ENCODE data around the gene PABPN1L. TPM values are rescaled to one million over a fixed set of nuclear protein-coding genes. Genes with fewer than 3 reads are reported as not detected.
A peak's percentile ranks its signal among the peaks of the same experiment; 100 is the strongest.

Gene PABPN1L
- total RNA-seq, 2 donors from 2014 or later, result not detected

DNA sequence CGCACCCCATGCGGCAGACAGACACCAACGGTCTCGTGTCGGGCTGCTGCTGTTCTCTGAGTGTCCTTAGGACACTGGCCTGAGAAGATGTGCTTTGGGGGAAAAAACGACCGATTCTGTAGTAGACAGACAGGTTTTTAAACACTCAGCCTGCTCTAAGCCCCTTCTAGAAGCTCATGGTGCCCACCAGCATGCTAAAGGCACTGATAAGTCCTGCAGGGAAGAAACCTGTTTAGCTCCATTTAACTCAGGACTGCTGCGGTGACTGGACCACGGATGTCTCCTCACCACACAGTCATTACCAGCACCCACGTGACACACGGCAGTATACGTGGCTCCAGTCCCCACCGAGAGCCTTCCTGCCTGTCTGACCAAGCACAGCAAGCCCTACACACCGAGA lies 35.7 kb downstream of the PABPN1L start:
- no peaks in the 10 kb centered on the region for H3K27me3 ChIP-seq
- TF ChIP-seq, protein P1, sequence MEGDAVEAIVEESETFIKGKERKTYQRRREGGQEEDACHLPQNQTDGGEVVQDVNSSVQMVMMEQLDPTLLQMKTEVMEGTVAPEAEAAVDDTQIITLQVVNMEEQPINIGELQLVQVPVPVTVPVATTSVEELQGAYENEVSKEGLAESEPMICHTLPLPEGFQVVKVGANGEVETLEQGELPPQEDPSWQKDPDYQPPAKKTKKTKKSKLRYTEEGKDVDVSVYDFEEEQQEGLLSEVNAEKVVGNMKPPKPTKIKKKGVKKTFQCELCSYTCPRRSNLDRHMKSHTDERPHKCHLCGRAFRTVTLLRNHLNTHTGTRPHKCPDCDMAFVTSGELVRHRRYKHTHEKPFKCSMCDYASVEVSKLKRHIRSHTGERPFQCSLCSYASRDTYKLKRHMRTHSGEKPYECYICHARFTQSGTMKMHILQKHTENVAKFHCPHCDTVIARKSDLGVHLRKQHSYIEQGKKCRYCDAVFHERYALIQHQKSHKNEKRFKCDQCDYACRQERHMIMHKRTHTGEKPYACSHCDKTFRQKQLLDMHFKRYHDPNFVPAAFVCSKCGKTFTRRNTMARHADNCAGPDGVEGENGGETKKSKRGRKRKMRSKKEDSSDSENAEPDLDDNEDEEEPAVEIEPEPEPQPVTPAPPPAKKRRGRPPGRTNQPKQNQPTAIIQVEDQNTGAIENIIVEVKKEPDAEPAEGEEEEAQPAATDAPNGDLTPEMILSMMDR (IDR thresholded peaks at IDR 0.05), result no peak
- DNase-seq, result no peak
- H3K27ac ChIP-seq, result no peak overlapping the region
- intact Hi-C loops (cut with DNase I), result no loop called here
- H3K9ac ChIP-seq (ENCODE audit: low read depth in 2 of 2, low read length in 2 of 2), result no peak overlapping the region
- H3K9me3 ChIP-seq, result no peaks in the 10 kb centered on the region
- H3K4me3 ChIP-seq, result no peak overlapping the region
- no peaks in the 10 kb centered on the region for H3K36me3 ChIP-seq
- no peaks in the 10 kb centered on the region for H3K4me1 ChIP-seq

DNA sequence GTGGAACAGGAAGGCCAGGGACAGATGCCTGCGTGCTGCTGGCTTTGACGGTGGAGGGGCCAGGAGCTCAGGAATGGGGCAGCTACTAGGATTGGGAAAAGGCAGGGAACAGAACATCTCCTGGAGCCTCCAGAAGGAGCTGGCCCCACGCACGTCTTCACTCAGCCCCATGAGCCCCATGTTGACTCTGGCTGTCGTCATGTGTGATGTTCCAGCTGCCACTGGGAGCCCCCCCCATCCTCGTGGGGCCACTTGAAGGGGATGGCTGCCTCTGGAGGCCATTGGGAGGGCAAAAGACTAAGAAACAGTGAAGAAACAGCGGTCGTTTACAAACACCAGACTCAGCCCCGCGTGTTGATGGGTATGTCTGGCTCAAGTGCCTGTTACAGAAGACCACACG lies 36.2 kb downstream of the PABPN1L start:
- H3K9me3 ChIP-seq, result no peaks in the 10 kb centered on the region
- H3K27me3 ChIP-seq, result no peaks in the 10 kb centered on the region
- TF ChIP-seq, protein P1 (IDR thresholded peaks at IDR 0.05), result no peak
- H3K36me3 ChIP-seq, result no peaks in the 10 kb centered on the region
- intact Hi-C loops (cut with DNase I), result no loop called here
- peak; percentile 43 for DNase-seq
- H3K27ac ChIP-seq, result no peak overlapping the region
- no peak overlapping the region for H3K4me3 ChIP-seq
- H3K4me1 ChIP-seq, result no peaks in the 10 kb centered on the region
- no peak overlapping the region for H3K9ac ChIP-seq (ENCODE audit: low read depth in 2 of 2, low read length in 2 of 2)

DNA sequence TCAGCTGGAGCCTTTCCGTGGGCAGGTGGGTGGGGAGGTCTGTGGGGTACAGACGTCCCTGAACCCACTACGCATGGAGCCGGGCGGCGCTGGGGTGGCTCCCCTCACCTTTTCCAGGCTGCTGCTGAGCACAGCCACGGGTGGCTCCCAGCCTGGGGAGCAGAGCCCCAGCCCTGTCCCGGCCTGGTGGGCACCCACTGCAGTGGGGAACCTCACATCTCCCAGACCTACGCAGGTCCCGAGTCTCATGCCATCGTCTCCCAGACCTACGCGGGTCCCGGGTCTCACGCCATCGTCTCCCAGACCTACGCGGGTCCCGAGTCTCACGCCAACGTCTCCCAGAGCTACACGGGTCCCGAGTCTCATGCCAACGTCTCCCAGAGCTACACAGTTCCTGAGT lies 37.7 kb downstream of the PABPN1L start:
- no peaks in the 10 kb centered on the region for H3K36me3 ChIP-seq
- no peaks in the 10 kb centered on the region for H3K4me1 ChIP-seq
- no peak overlapping the region for H3K27ac ChIP-seq
- intact Hi-C loops (cut with DNase I), result no loop called here
- H3K9me3 ChIP-seq, result no peaks in the 10 kb centered on the region
- no peak for DNase-seq
- no peak overlapping the region for H3K4me3 ChIP-seq
- H3K9ac ChIP-seq (ENCODE audit: low read depth in 2 of 2, low read length in 2 of 2), result no peak overlapping the region
- TF ChIP-seq, protein P1 (IDR thresholded peaks at IDR 0.05), result no peak
- H3K27me3 ChIP-seq, result no peaks in the 10 kb centered on the region

DNA sequence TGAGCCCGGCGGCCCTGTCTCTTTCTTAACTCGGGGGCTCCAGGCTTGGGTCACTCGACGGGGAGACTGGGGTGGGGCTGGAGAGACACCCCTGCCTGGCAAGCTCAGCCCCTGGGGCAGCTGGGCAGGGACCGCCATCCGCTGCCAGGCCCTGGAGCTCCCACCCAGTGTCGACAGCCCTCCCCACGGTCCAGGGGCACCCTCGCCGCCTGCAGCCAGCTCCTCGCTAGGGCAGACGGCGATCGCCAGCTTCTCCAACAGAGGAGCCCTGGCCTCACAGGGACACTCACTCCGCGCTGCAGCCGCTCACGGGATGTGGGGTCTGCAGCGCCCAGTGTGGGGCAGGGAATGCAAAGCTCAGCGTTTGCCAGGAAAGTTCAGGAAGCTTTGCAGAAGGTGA lies 38.7 kb downstream of the PABPN1L start:
- H3K27me3 ChIP-seq, result no peaks in the 10 kb centered on the region
- DNase-seq, result no peak
- TF ChIP-seq, protein P1 (IDR thresholded peaks at IDR 0.05), result no peak
- no peaks in the 10 kb centered on the region for H3K4me1 ChIP-seq
- no peak overlapping the region for H3K27ac ChIP-seq
- H3K9me3 ChIP-seq, result no peaks in the 10 kb centered on the region
- H3K36me3 ChIP-seq, result no peaks in the 10 kb centered on the region
- intact Hi-C loops (cut with DNase I), result no loop called here
- no peak overlapping the region for H3K4me3 ChIP-seq
- H3K9ac ChIP-seq (ENCODE audit: low read depth in 2 of 2, low read length in 2 of 2), result no peak overlapping the region

GRCh38 chr16:88826070-88826840 lies 40.2 kb downstream of the PABPN1L start:
- H3K4me3 ChIP-seq, result no peak overlapping the region
- H3K36me3 ChIP-seq, result no peaks in the 10 kb centered on the region
- intact Hi-C loops (cut with DNase I), result no loop called here
- H3K27ac ChIP-seq, result no peak overlapping the region
- DNase-seq, result peak; percentile 72
- H3K27me3 ChIP-seq, result no peaks in the 10 kb centered on the region
- no peaks in the 10 kb centered on the region for H3K9me3 ChIP-seq
- no peak overlapping the region for H3K9ac ChIP-seq (ENCODE audit: low read depth in 2 of 2, low read length in 2 of 2)
- no peaks in the 10 kb centered on the region for H3K4me1 ChIP-seq
- TF ChIP-seq, protein P1 (IDR thresholded peaks at IDR 0.05), result no peak

Measured in colonic mucosa (tissue), 4 donors.